Activated CD4-positive, alpha-beta T cell treated with anti-CD3 and anti-CD28 coated beads, Interleukin-2, amount 10 ng/mL, durations not matched to agents 24 days and 14 days (primary cell): ENCODE measurements around the gene SCNM1. TPM values are rescaled to one million over a fixed set of nuclear protein-coding genes. Genes with fewer than 3 reads are reported as not detected.
"Not testable (repeated sequence)": the region's sequence is repeated elsewhere in the genome, so short reads cannot be mapped to it uniquely, and the experiment has no call there.

Source experiments
- DNase-seq: peaks from one replicate; pipeline ENCODE4 v3.0.0; 2022
- H3K27ac Mint-ChIP-seq: one replicate; pipeline ENCODE4 v1.8.0; 2022; ENCODE audit warnings: mild to moderate bottlenecking, mixed read lengths
- H3K27me3 Mint-ChIP-seq: one replicate; pipeline ENCODE4 v1.8.0; 2022; ENCODE audit warnings: mixed read lengths
- H3K36me3 Mint-ChIP-seq: one replicate; pipeline ENCODE4 v1.8.0; 2022; ENCODE audit warnings: low read depth, mild to moderate bottlenecking, mixed read lengths
- H3K4me1 Mint-ChIP-seq: one replicate; pipeline ENCODE4 v1.8.0; 2021; ENCODE audit warnings: mixed read lengths
- H3K4me3 Mint-ChIP-seq: one replicate; pipeline ENCODE4 v1.8.0; 2022; ENCODE audit warnings: mild to moderate bottlenecking, moderate library complexity, mixed read lengths
- H3K9me3 Mint-ChIP-seq: one replicate; pipeline ENCODE4 v1.8.0; 2021; ENCODE audit warnings: mixed read lengths
- intact Hi-C: fragments of 100-400 bp; cut with micrococcal nuclease; formaldehyde crosslinking; loops from one replicate; pipeline ENCODE4 v1.15.1; 2023
- total RNA-seq: library from RNA; stranded (reverse); gene quantifications from 2 replicates; pipeline ENCODE4 v1.2.3, GENCODE V29; 2022

SCNM1 gene
- total RNA-seq, 1 donor from 2014 or later = 100 TPM

- intact Hi-C loops = loop anchor here (5.0 kb wide), 2 partner anchors 102 to 596 kb away; partner anchors contain the start of gene CDC42SE1
- no peak for DNase-seq
- H3K9me3 Mint-ChIP-seq = no peaks in the 10 kb centered on the region
Observed at GRCh38 chr1:151158751-151159251, 7.1 kb upstream of the SCNM1 start.

GRCh38 chr1:151159373-151159772 is 6.6 kb upstream of the SCNM1 start:
- Mint-ChIP-seq H3K36me3 (peaks cover 55% of the 10 kb centered on the region), H3K27ac (peak overlapping the region; percentile 96), H3K4me1 (peaks cover 57% of the 10 kb centered on the region), H3K9me3 (no peaks in the 10 kb centered on the region), H3K27me3 (no peaks in the 10 kb centered on the region), H3K4me3 (peak overlapping the region; percentile 68)
- DNase-seq = no peak
- intact Hi-C loops = loop anchor here (5.0 kb wide), 2 partner anchors 102 to 597 kb away; partner anchors contain the start of gene CDC42SE1

More at GRCh38 chr1:151158751-151159251, 7.1 kb upstream of the SCNM1 start:
- peaks cover 54% of the 10 kb centered on the region for H3K4me1 Mint-ChIP-seq
- H3K36me3 Mint-ChIP-seq = peaks cover 52% of the 10 kb centered on the region
- H3K4me3 Mint-ChIP-seq = peak overlapping the region; percentile 97
- H3K27ac Mint-ChIP-seq = peak overlapping the region; percentile 96
- H3K27me3 Mint-ChIP-seq = no peaks in the 10 kb centered on the region

GRCh38 chr1:151164732-151165280 is 1.1 kb upstream of the SCNM1 start:
- H3K27ac Mint-ChIP-seq = peak overlapping the region; percentile 91
- H3K4me3 Mint-ChIP-seq = peak overlapping the region; percentile 97
- peaks cover 63% of the 10 kb centered on the region for H3K36me3 Mint-ChIP-seq
- intact Hi-C loops = loop anchor here (1.0 kb wide), 1 partner anchor 9 kb away; the partner anchor contains the start of gene TNFAIP8L2
- peak; percentile 69 for DNase-seq
- no peaks in the 10 kb centered on the region for H3K9me3 Mint-ChIP-seq
- H3K4me1 Mint-ChIP-seq = peaks cover 45% of the 10 kb centered on the region
- H3K27me3 Mint-ChIP-seq = no peaks in the 10 kb centered on the region

- no peaks in the 10 kb centered on the region for H3K9me3 Mint-ChIP-seq
- H3K4me3 Mint-ChIP-seq = peak overlapping the region; percentile 97
- H3K36me3 Mint-ChIP-seq = peaks cover 65% of the 10 kb centered on the region
- H3K27ac Mint-ChIP-seq = peak overlapping the region; percentile 91
- peaks cover 43% of the 10 kb centered on the region for H3K4me1 Mint-ChIP-seq
- intact Hi-C loops = loop anchor here (1.0 kb wide), 1 partner anchor 9 kb away; the partner anchor contains the start of gene TNFAIP8L2
- DNase-seq = no peak
- no peaks in the 10 kb centered on the region for H3K27me3 Mint-ChIP-seq
Observed at GRCh38 chr1:151165281-151165737, 635 bp upstream of the SCNM1 start.

- intact Hi-C loops = loop anchor here (1.0 kb wide), 2 partner anchors 24 to 34 kb away; partner anchors contain the start of gene VPS72
- Mint-ChIP-seq H3K36me3 (peaks cover 63% of the 10 kb centered on the region), H3K27me3 (no peaks in the 10 kb centered on the region), H3K9me3 (no peaks in the 10 kb centered on the region), H3K4me3 (peak overlapping the region; percentile 97), H3K27ac (peak overlapping the region; percentile 91), H3K4me1 (peaks cover 39% of the 10 kb centered on the region)
- DNase-seq = no peak
Observed at GRCh38 chr1:151166505-151166956, 587 bp downstream of the SCNM1 start.

GRCh38 chr1:151167116-151167515 is 1.2 kb downstream of the SCNM1 start:
- Mint-ChIP-seq H3K36me3 (peaks cover 61% of the 10 kb centered on the region), H3K27ac (peak overlapping the region; percentile 91), H3K4me1 (peaks cover 35% of the 10 kb centered on the region), H3K9me3 (no peaks in the 10 kb centered on the region), H3K27me3 (no peaks in the 10 kb centered on the region), H3K4me3 (peak overlapping the region; percentile 97)
- intact Hi-C loops = no loop called here
- DNase-seq = peak; percentile 59

- intact Hi-C loops = no loop called here
- no peaks in the 10 kb centered on the region for H3K9me3 Mint-ChIP-seq
- no peaks in the 10 kb centered on the region for H3K27me3 Mint-ChIP-seq
- no peak overlapping the region for H3K4me3 Mint-ChIP-seq
- H3K36me3 Mint-ChIP-seq = peaks cover 53% of the 10 kb centered on the region
- H3K4me1 Mint-ChIP-seq = peaks cover 14% of the 10 kb centered on the region
- DNase-seq = no peak
- no peak overlapping the region for H3K27ac Mint-ChIP-seq
Observed at GRCh38 chr1:151171190-151171589, 5.2 kb downstream of the SCNM1 start.

- Mint-ChIP-seq H3K4me3 (no peak overlapping the region), H3K27me3 (no peaks in the 10 kb centered on the region), H3K9me3 (no peaks in the 10 kb centered on the region), H3K27ac (no peak overlapping the region), H3K36me3 (peaks cover 52% of the 10 kb centered on the region), H3K4me1 (peaks cover 1% of the 10 kb centered on the region)
- intact Hi-C loops = no loop called here
- no peak for DNase-seq
Observed at GRCh38 chr1:151175041-151175741, 9.2 kb downstream of the SCNM1 start.

GRCh38 chr1:151175863-151176262 is 9.9 kb downstream of the SCNM1 start, which contains the start of gene TMOD4:
Gene TMOD4 (minus strand): TSS chr1:151175981. CDS start chr1:151174875, 1,106 bp downstream.
- intact Hi-C loops = no loop called here
- H3K4me3 Mint-ChIP-seq = no peak within 1 kb of the TSS
- H3K27me3 Mint-ChIP-seq = no peaks in the 10 kb centered on the region
- peaks cover 55% of the 10 kb centered on the region for H3K36me3 Mint-ChIP-seq
- H3K4me1 Mint-ChIP-seq = peaks cover 1% of the 10 kb centered on the region
- H3K9me3 Mint-ChIP-seq = no peaks in the 10 kb centered on the region
- peak within 1 kb of the TSS; percentile 38 for H3K27ac Mint-ChIP-seq
- DNase-seq = no peak

- Mint-ChIP-seq H3K27ac (no peak overlapping the region), H3K27me3 (no peaks in the 10 kb centered on the region), H3K36me3 (peaks cover 57% of the 10 kb centered on the region), H3K4me3 (no peak overlapping the region), H3K4me1 (peaks cover 1% of the 10 kb centered on the region), H3K9me3 (no peaks in the 10 kb centered on the region)
- intact Hi-C loops = no loop called here
- no peak for DNase-seq
Observed at GRCh38 chr1:151176514-151177045, 10.6 kb downstream of the SCNM1 start.

GRCh38 chr1:151184211-151184610 is 18.3 kb downstream of the SCNM1 start:
- H3K27me3 Mint-ChIP-seq = no peaks in the 10 kb centered on the region
- no peak overlapping the region for H3K4me3 Mint-ChIP-seq
- H3K36me3 Mint-ChIP-seq = peaks cover 59% of the 10 kb centered on the region
- no peak overlapping the region for H3K27ac Mint-ChIP-seq
- no peaks in the 10 kb centered on the region for H3K9me3 Mint-ChIP-seq
- DNase-seq = no peak
- H3K4me1 Mint-ChIP-seq = peaks cover 21% of the 10 kb centered on the region
- intact Hi-C loops = no loop called here

- no peak overlapping the region for H3K27ac Mint-ChIP-seq
- no peaks in the 10 kb centered on the region for H3K9me3 Mint-ChIP-seq
- peaks cover 29% of the 10 kb centered on the region for H3K4me1 Mint-ChIP-seq
Observed at GRCh38 chr1:151187205-151187604, 21.3 kb downstream of the SCNM1 start.

GRCh38 chr1:151188667-151189066 is 22.7 kb downstream of the SCNM1 start:
- intact Hi-C loops, DNase-seq, H3K9me3 Mint-ChIP-seq, H3K27me3 Mint-ChIP-seq: not testable (repeated sequence)
- peaks cover 29% of the 10 kb centered on the region for H3K4me1 Mint-ChIP-seq
- H3K4me3 Mint-ChIP-seq = peak overlapping the region; percentile 97
- peak overlapping the region; percentile 76 for H3K27ac Mint-ChIP-seq
- peaks cover 30% of the 10 kb centered on the region for H3K36me3 Mint-ChIP-seq

More at GRCh38 chr1:151187205-151187604, 21.3 kb downstream of the SCNM1 start:
- intact Hi-C loops = no loop called here
- Mint-ChIP-seq H3K27me3 (peaks cover 2% of the 10 kb centered on the region), H3K4me3 (no peak overlapping the region), H3K36me3 (peaks cover 42% of the 10 kb centered on the region)
- DNase-seq = no peak
